A673 (cell line): ENCODE data around the gene OSGEP. TPM values are rescaled to one million over a fixed set of nuclear protein-coding genes. Genes with fewer than 3 reads are reported as not detected.
"Not testable (repeated sequence)": the region's sequence is repeated elsewhere in the genome, so short reads cannot be mapped to it uniquely, and the experiment has no call there.

Experiments used
- BruUV-seq: library from RNA; stranded (reverse); fragments of 400-500 nt; replicated peaks from 2 replicates; lab custom pipeline; 2021; lab: Mats Ljungman, UMichigan
- CTCF ChIA-PET: fragments of 300-600 bp; sonication (Branson Sonifier 250); formaldehyde crosslinking; loops from one replicate; lab custom pipeline; 2022; ENCODE audit warnings: antibody characterized with exemption; lab: Charles Lee
- POLR2A ChIA-PET: fragments of 300-600 bp; sonication (Branson Sonifier 250); formaldehyde crosslinking; loops from one replicate; lab custom pipeline; 2022; ENCODE audit warnings: antibody characterized with exemption; ENCODE audit not compliant: low non-redundant PET; lab: Charles Lee
- DNase-seq: peaks from one replicate; pipeline ENCODE4 v3.0.0-alpha.2; 2015; ENCODE audit warnings: low spot score
- H3K27ac ChIP-seq: fragments of 200-600 bp; sonication (generic); 2 replicates; pipeline ENCODE4 v1.5.1; 2016; ENCODE audit warnings: mixed run types, low read depth, mild to moderate bottlenecking, mixed read lengths, antibody characterized with exemption, low read length; ENCODE audit not compliant: poor library complexity, severe bottlenecking
- H3K27me3 ChIP-seq: fragments of 200-600 bp; sonication (generic); replicated peaks from 2 replicates; pipeline ENCODE4 v1.6.1; 2017; ENCODE audit warnings: mixed run types, low read depth, mild to moderate bottlenecking, mixed read lengths, antibody characterized with exemption, low read length; ENCODE audit not compliant: insufficient read depth, poor library complexity
- H3K36me3 ChIP-seq: fragments of 200-600 bp; sonication (generic); 2 replicates; pipeline ENCODE4 v1.6.1; 2016; ENCODE audit warnings: mixed run types, mild to moderate bottlenecking, mixed read lengths, antibody characterized with exemption, low read length; ENCODE audit not compliant: insufficient read depth, poor library complexity, severe bottlenecking
- H3K4me1 ChIP-seq: fragments of 200-600 bp; sonication (generic); 2 replicates; pipeline ENCODE4 v1.6.1; 2017; ENCODE audit warnings: mixed run types, mild to moderate bottlenecking, mixed read lengths, antibody characterized with exemption, low read length; ENCODE audit not compliant: insufficient read depth, poor library complexity, severe bottlenecking
- H3K4me3 ChIP-seq: fragments of 200-600 bp; sonication (generic); 2 replicates; pipeline ENCODE4 v1.5.1; 2016; ENCODE audit warnings: low read depth, mixed run types, mild to moderate bottlenecking, mixed read lengths, low read length; ENCODE audit not compliant: poor library complexity, severe bottlenecking
- H3K9me3 ChIP-seq: fragments of 200-600 bp; sonication (generic); 2 replicates; pipeline ENCODE4 v1.6.1; 2016; ENCODE audit warnings: mixed run types, low read depth, mild to moderate bottlenecking, mixed read lengths, antibody characterized with exemption, low read length; ENCODE audit not compliant: poor library complexity, severe bottlenecking
- EZH2 ChIP-seq: fragments of 200-600 bp; sonication (generic); IDR thresholded peaks from 2 replicates; pipeline ENCODE4 v1.6.1; 2017; ENCODE audit warnings: borderline replicate concordance, low read depth, mild to moderate bottlenecking, mixed read lengths, antibody characterized with exemption, low read length; ENCODE audit not compliant: poor library complexity, severe bottlenecking
- intact Hi-C: fragments of 100-400 bp; cut with micrococcal nuclease; formaldehyde crosslinking; loops from one replicate; pipeline ENCODE4 v1.10.0; 2022; ENCODE audit not compliant: unreplicated experiment
- total RNA-seq: library from RNA; stranded (reverse); gene quantifications from 2 replicates; pipeline ENCODE4 v1.2.3, GENCODE V29; 2021
- TF ChIP-seq, protein P1 (sequence below): fragments of 300-800, 200-600 bp; sonication (generic); conservative IDR thresholded peaks from 2 replicates; pipeline ENCODE4 v1.5.1; 2017; ENCODE audit warnings: low read depth, mild to moderate bottlenecking, antibody characterized with exemption, low read length, moderate library complexity, mixed read lengths

Gene OSGEP
- total RNA-seq, 1 experiment from 2014 or later: 67.8 TPM

DNA sequence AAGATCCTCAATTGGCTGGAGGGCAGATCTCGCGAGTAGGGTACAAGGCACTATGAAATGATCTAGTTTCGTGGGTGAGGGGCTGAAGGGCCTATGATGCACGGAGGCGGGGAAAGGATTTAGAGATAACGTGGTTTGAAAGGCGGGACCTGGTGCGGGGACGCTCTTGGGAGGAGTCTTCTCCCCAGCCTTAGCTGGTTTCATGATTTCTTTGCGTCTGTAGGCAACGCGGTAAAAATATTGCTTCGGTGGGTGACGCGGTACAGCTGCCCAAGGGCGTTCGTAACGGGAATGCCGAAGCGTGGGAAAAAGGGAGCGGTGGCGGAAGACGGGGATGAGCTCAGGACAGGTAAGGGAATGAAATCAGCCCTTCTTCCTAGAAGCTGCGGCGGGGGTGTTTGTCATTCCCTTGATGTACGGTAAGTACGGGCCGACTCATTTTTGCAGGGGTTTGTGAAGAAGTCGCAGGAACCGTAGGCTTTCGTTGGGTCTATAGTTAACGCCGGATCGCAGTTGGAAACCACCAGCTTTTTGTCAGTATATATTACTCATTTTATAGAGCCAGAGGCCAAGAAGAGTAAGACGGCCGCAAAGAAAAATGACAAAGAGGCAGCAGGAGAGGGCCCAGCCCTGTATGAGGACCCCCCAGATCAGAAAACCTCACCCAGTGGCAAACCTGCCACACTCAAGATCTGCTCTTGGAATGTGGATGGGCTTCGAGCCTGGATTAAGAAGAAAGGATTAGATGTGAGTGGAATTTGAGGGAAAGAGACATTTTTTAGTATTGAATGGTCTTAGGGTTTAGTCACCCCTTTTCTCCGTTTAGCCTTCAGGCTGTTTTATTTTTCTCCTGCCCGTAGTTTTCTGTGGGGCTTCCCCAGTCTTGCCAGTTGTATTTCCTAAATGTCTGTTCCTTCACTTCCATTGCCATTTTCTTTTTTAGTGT, 1.0 kb upstream of the OSGEP start:
- POLR2A ChIA-PET: interaction anchor here (0.5 to 1.4 kb wide), 2 partner anchors 51 to 228 kb away, joined by 3 read pairs; no protein-coding TSS in a partner anchor
- intact Hi-C loops: loop anchor here (1.0 to 5.0 kb wide), 2 partner anchors 112 to 157 kb away; partner anchors contain the start of gene PARP2
- no peaks in the 10 kb centered on the region for H3K27me3 ChIP-seq
- peaks cover 17% of the 10 kb centered on the region for H3K4me1 ChIP-seq
- BruUV-seq: TSS peak; percentile 87
- DNase-seq: no peak
- no peak for TF ChIP-seq EZH2
- TF ChIP-seq, protein P1, sequence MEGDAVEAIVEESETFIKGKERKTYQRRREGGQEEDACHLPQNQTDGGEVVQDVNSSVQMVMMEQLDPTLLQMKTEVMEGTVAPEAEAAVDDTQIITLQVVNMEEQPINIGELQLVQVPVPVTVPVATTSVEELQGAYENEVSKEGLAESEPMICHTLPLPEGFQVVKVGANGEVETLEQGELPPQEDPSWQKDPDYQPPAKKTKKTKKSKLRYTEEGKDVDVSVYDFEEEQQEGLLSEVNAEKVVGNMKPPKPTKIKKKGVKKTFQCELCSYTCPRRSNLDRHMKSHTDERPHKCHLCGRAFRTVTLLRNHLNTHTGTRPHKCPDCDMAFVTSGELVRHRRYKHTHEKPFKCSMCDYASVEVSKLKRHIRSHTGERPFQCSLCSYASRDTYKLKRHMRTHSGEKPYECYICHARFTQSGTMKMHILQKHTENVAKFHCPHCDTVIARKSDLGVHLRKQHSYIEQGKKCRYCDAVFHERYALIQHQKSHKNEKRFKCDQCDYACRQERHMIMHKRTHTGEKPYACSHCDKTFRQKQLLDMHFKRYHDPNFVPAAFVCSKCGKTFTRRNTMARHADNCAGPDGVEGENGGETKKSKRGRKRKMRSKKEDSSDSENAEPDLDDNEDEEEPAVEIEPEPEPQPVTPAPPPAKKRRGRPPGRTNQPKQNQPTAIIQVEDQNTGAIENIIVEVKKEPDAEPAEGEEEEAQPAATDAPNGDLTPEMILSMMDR: no peak
- H3K9me3 ChIP-seq: no peaks in the 10 kb centered on the region
- peak overlapping the region; percentile 96 for H3K27ac ChIP-seq
- CTCF ChIA-PET: interaction anchor here (0.7 kb wide), 1 partner anchor 40 kb away, joined by 3 read pairs; no protein-coding TSS in a partner anchor
- H3K36me3 ChIP-seq: peaks cover 59% of the 10 kb centered on the region
- H3K4me3 ChIP-seq: peak overlapping the region; percentile 82

- DNase-seq, H3K27ac ChIP-seq, H3K4me1 ChIP-seq, CTCF ChIA-PET, H3K4me3 ChIP-seq, H3K9me3 ChIP-seq, H3K27me3 ChIP-seq, intact Hi-C loops, POLR2A ChIA-PET: not testable (repeated sequence)
- peaks cover 66% of the 10 kb centered on the region for H3K36me3 ChIP-seq
- TSS peak; percentile 12 for BruUV-seq
Measured at GRCh38 chr14:20452831-20453230, 1.8 kb downstream of the OSGEP start.

DNA sequence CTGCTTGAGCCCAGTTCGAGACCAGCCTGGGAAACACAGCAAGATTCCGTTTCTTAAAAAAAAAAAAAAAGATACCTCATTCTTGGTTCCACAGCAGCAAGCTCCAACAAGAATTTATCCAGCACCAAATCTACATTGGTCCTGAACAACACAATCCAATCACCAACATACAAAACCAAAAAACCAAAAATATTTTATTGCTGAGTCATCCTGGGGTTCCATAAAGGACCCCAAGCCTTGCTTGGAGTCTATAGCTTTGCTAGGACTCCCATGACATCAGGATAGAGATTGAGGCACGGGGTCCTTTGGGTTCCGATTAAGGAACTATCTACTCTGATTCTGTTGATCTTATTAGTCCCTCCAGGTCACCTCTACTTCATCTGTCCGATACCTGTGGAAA, 7.7 kb downstream of the OSGEP start:
- H3K4me3 ChIP-seq: no peak overlapping the region
- H3K27ac ChIP-seq: no peak overlapping the region
- no peak for DNase-seq
- BruUV-seq: no TSS peak
- POLR2A ChIA-PET: no interaction called here
- H3K27me3 ChIP-seq: no peaks in the 10 kb centered on the region
- CTCF ChIA-PET: no interaction called here
- TF ChIP-seq, protein P1: no peak
- no peak for TF ChIP-seq EZH2
- no peaks in the 10 kb centered on the region for H3K9me3 ChIP-seq
- peaks cover 66% of the 10 kb centered on the region for H3K36me3 ChIP-seq
- H3K4me1 ChIP-seq: no peaks in the 10 kb centered on the region
- intact Hi-C loops: no loop called here

DNA sequence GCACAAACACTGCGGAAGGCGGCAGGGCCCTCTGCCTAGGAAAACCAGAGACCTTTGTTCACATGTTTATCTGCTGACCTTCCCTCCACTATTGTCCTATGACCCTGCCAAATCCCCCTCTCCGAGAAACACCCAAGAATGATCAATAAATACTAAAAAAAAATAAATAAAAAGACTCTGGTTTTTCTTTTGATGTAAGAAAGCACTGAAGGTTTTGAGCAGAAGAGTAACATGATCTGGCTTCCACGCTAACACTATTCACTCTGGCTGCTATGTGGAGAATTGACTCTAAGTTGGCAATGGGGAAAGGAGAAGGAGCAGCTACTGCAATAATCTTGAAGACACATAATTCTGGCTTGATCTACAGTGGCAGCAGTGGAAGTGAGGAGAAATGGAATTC, 11.0 kb downstream of the OSGEP start:
- DNase-seq, H3K27ac ChIP-seq, BruUV-seq, H3K4me3 ChIP-seq, intact Hi-C loops, H3K9me3 ChIP-seq, CTCF ChIA-PET, POLR2A ChIA-PET, H3K27me3 ChIP-seq, H3K4me1 ChIP-seq: not testable (repeated sequence)
- peaks cover 34% of the 10 kb centered on the region for H3K36me3 ChIP-seq
